ENCODE data around the gene MRGPRG. TPM values are rescaled to one million over a fixed set of nuclear protein-coding genes. Genes with fewer than 3 reads are reported as not detected.
A peak's percentile ranks its signal among the peaks of the same experiment; 100 is the strongest.

The MRGPRG gene
- total and polyA plus RNA-seq, 9 of the 15 experiments (the other 6 are each of a cell fraction or from before 2014, with no cell fraction given) = not detected

DNA sequence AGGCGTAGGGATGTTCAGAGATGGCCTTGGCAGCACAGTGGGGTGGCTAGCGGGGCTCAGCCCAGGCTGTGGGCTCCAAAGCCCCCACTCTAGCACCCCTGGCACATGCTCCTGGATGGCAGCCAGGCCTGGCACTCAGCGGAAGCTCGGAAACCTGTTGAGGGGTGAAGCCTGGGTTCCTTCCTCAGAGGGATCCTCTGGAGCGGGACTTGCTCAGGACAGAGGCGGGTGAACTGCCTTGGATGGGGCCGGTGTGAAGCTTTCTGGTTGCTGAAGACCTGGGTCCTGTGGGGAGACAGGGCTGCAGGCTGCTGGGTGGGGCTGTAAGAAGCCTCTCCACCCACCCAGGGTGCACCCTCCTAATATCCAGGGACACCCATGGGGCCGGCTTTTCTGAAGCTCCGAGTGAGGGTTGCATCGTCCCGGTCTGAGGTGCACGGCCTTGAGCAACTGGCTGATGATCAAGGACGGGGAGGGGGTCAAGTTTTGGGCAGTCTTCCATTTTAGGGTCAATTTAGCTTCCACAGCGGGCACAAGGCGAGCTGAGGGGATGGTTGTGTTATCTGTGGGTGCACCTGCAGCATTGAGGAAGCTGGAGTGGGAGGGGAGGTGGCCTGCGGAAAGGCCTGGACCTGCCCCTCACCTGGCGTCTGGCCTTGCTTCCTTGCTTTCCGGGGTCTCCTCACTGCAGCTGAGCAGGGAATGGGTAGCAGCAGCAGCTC lies 8.4 kb upstream of the MRGPRG start:
- POLR2A ChIA-PET = interaction anchor here (0.6 to 1.4 kb wide), 2 partner anchors 10 to 1625 kb away, joined by 3 read pairs; no protein-coding TSS in a partner anchor
- Histone ChIP-seq H3K79me2 (ENCODE audit: control insufficient read depth, insufficient read depth, low read length) (no peaks in the 10 kb centered on the region), H2AFZ (ENCODE audit: low read depth, low read length) (no peak overlapping the region), H3K4me3 (no peak overlapping the region), H3K4me2 (ENCODE audit: insufficient read depth, low read length) (no peak overlapping the region), H3K27ac (ENCODE audit: extremely low read depth, low read depth, low read length) (no peak overlapping the region), H4K20me1 (replicated peaks; ENCODE audit: control insufficient read depth, insufficient read depth, low read length) (no peaks in the 10 kb centered on the region), H3K9me3 (replicated peaks; ENCODE audit: control insufficient read depth, insufficient read depth, low read depth, low read length) (no peaks in the 10 kb centered on the region), H3K9me1 (ENCODE audit: control insufficient read depth, insufficient read depth, low read length) (peaks cover 4% of the 10 kb centered on the region), H3K9ac (ENCODE audit: insufficient read depth in 1 of 2, low read depth in 2 of 2, low read length in 2 of 2) (0 out of 4 replicates have a peak overlapping the region, but pooled peaks of 1 of the 2 experiments have one; percentile 43), H3K27me3 (ENCODE audit: control insufficient read depth in 2 of 2, insufficient read depth in 2 of 2, low read length in 2 of 2) (no peaks in the 10 kb centered on the region), H3K36me3 (ENCODE audit: control insufficient read depth, insufficient read depth, low read length) (no peaks in the 10 kb centered on the region), H3K4me1 (replicated peaks in 1 of 2; ENCODE audit: control insufficient read depth in 2 of 2, insufficient read depth in 2 of 2, low read length in 2 of 2) (peaks cover 18 to 90% of the 10 kb centered on the region in 2 experiments)
- CTCF ChIA-PET (ENCODE audit: low intra/inter-chr PET ratio) = no interaction called here
- in situ Hi-C loops (cut with MboI) (no loop called here), intact Hi-C loops (cut with micrococcal nuclease) (no loop called here)
- DNase-seq (ENCODE audit: extremely low read depth in 1 of 4, low spot score in 3 of 4) = no peak
- FAIRE-seq = no peak
- BruUV-seq (replicated peaks) = no TSS peak
- TF ChIP-seq PRMT5 (CRISPR knock-in tag; IDR thresholded peaks at IDR 0.05) (no peak), ZNF408 (CRISPR knock-in tag; IDR thresholded peaks at IDR 0.05; ENCODE audit: low read depth) (no peak), ZKSCAN1 (IDR thresholded peaks at IDR 0.05; ENCODE audit: low read depth, low read length) (no peak), MAZ (CRISPR knock-in tag; conservative IDR thresholded peaks at IDR 0.05 in 1 of 2, IDR thresholded peaks at IDR 0.05 in 1 of 2) (no peak), ZNF79 (CRISPR knock-in tag; IDR thresholded peaks at IDR 0.05; ENCODE audit: low read depth) (no peak), SP1 (CRISPR knock-in tag; IDR thresholded peaks at IDR 0.05) (no peak), CSDE1 (IDR thresholded peaks at IDR 0.05) (no peak)
- TF ChIP-seq, protein P1, sequence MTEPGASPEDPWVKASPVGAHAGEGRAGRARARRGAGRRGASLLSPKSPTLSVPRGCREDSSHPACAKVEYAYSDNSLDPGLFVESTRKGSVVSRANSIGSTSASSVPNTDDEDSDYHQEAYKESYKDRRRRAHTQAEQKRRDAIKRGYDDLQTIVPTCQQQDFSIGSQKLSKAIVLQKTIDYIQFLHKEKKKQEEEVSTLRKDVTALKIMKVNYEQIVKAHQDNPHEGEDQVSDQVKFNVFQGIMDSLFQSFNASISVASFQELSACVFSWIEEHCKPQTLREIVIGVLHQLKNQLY (CRISPR knock-in tag; conservative IDR thresholded peaks at IDR 0.05) = no peak
- WGBS (ENCODE audit: insufficient coverage, low coverage, missing lambda C conversion rate) = 63% methylated on average over 12 of the region's 18 CpGs
- no peak for ATAC-seq

Measured in K562 (cell line).